Retinal pigment epithelial cell (primary cell): Measurements from ENCODE around the gene ESPN.
A peak's percentile ranks its signal among the peaks of the same experiment; 100 is the strongest.
"Not testable (repeated sequence)": the region's sequence is repeated elsewhere in the genome, so short reads cannot be mapped to it uniquely, and the experiment has no call there.

Experiments used
- DNase-seq: peaks from one replicate; pipeline ENCODE4 v3.0.0-alpha.2; 2010; ENCODE audit warnings: low read depth
- H3K4me3 ChIP-seq: 2 replicates; pipeline ENCODE4 v1.5.1; 2011; ENCODE audit warnings: mild to moderate bottlenecking, low read length, control low read depth, moderate library complexity
- TF ChIP-seq, protein P1 (sequence below): conservative IDR thresholded peaks from 2 replicates; pipeline ENCODE4 v1.5.1; 2011; ENCODE audit warnings: low read depth, low read length, control low read depth, inconsistent platforms

Gene ESPN

GRCh38 chr1:6447818-6448748 is 23.5 kb downstream of the ESPN start:
- TF ChIP-seq, protein P1, sequence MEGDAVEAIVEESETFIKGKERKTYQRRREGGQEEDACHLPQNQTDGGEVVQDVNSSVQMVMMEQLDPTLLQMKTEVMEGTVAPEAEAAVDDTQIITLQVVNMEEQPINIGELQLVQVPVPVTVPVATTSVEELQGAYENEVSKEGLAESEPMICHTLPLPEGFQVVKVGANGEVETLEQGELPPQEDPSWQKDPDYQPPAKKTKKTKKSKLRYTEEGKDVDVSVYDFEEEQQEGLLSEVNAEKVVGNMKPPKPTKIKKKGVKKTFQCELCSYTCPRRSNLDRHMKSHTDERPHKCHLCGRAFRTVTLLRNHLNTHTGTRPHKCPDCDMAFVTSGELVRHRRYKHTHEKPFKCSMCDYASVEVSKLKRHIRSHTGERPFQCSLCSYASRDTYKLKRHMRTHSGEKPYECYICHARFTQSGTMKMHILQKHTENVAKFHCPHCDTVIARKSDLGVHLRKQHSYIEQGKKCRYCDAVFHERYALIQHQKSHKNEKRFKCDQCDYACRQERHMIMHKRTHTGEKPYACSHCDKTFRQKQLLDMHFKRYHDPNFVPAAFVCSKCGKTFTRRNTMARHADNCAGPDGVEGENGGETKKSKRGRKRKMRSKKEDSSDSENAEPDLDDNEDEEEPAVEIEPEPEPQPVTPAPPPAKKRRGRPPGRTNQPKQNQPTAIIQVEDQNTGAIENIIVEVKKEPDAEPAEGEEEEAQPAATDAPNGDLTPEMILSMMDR: peak; percentile 22
- H3K4me3 ChIP-seq: no peak overlapping the region
- no peak for DNase-seq

DNA sequence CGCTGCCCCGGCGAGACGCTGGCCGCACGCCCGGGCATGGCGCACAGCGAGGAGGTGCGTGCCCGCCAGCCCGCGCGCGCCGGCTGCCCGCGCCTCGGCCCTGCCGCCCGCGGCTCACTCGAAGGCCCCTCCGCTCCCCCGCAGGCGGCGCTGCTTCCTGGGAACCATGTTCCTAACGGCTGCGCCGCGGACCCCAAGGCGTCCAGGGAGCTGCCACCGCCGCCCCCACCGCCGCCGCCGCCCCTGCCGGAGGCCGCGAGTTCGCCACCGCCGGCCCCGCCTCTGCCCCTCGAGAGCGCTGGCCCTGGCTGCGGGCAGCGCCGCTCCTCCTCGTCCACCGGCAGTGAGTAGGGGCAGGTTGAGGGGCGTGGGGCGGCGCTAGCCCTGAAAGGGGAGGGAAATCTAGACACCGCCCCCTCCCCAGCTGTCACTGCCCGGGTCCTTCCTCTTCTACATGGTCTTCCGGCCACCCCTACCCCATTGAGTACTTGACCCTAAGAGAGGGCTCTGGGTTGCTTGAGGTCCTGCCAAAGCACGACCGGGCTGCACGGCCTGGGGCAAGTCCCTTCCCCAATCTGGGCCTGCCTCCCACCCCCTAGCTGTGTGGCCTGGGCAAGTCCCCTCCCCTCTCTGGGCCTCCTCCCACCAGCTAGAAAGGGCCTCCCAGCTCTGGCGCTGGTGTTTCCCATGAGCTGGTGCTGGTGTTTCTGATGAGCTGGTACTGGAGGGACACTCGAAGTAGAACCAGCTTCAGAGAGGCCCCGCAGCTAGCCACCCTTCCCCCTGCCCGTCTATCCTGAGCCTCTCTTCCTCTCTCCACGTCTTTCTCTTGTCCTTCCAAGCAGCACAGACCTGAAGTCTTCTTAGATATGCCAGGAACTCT is 24.4 kb downstream of the ESPN start:
- no peak overlapping the region for H3K4me3 ChIP-seq
- TF ChIP-seq, protein P1: peak; percentile 5
- DNase-seq: no peak

DNA sequence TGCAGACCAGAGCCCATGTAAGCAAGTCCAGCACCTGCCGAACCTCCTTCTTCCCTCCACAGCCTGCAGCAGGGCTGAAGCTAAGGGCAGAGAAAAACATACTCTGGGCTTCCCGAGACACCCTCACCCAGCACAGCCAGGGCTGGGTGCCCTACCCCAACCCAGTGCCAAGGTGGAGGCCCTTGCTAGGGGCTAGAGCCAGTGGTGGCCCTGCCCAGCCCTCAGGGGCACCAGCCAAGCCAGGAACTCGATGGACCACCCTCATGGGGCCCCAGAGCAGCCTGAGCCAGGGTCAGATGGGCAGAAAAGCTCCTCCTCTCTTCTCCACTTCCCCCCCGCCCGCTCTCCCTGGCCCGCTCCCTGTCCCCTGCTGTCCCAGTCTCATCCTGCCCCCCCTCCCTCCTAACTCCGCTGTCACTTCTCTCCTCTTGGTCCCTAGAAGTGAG is 25.5 kb downstream of the ESPN start:
- TF ChIP-seq, protein P1: no peak
- no peak overlapping the region for H3K4me3 ChIP-seq
- no peak for DNase-seq

DNA sequence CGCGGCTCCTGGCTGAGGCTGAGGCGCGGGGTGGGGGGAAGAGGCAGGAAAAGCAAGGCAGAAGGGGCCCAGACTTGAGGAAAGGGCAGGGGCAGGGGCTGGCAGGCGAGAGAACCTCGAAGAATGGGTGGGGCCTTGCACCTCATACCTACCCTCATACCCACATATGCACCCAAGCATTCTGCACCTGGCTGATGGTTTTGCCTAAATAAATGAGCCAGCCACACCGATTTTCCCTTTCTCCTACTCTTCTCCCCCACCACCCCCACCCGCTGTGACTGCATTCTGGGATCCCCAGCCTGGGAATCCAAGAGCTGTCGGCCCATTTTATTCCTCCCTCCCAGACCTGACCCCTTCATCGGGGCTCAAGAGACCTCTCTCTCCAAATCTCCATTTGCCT is 25.9 kb downstream of the ESPN start:
- not testable (repeated sequence) for H3K4me3 ChIP-seq

GRCh38 chr1:6450943-6451373 is 26.4 kb downstream of the ESPN start:
- DNase-seq: no peak
- TF ChIP-seq, protein P1: no peak

More for the DNA sequence above, 25.9 kb downstream of the ESPN start:
- not testable (repeated sequence) for DNase-seq

DNA sequence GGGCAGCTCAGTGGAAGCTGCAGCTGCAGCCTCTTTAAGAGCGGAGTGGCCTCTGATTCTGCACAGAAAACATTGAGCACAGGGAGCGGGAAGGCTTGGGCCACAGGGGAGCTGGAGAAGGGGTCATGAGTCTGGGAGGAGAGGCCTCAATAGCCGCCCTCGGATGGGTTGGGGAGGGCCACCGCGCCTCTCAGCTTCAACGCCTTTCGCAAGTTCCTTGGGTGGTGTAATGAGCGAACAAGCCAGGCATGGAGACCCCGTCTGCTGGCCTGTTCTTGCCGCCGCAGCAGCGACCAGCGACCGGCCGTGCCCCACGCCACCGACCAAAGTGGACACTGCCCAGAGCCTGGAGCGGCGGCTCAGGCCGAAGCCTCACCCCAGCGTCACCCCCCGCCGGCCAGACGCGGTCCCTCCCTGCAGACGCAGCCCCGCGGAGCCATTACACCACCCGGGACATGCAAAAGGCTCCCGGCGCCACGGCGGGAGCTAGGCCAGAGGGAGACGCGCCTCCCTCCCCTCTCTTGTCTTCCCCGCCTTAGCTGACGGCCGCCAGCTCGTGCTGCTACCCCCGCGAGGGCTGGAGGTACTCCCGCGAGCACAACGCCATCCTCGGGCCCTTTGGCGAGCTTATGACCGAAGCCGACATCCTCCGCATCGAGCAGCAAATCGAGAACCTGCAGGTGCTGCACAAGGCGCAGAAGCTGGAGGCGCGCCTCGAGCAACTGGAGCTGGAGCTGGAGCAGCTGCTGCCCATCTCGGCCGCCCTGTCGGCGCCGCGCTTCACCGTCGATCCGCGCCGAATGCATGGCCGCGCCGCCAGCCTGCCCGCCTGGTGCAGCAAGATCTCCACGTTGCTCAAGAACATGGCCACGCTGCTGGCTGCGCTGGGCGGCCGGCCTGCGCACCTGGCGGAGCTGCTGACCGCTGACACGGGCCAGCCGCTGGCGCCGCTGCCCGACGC is 29.6 kb downstream of the ESPN start:
- H3K4me3 ChIP-seq, DNase-seq: not testable (repeated sequence)

More at GRCh38 chr1:6450943-6451373, 26.4 kb downstream of the ESPN start:
- no peak overlapping the region for H3K4me3 ChIP-seq

DNA sequence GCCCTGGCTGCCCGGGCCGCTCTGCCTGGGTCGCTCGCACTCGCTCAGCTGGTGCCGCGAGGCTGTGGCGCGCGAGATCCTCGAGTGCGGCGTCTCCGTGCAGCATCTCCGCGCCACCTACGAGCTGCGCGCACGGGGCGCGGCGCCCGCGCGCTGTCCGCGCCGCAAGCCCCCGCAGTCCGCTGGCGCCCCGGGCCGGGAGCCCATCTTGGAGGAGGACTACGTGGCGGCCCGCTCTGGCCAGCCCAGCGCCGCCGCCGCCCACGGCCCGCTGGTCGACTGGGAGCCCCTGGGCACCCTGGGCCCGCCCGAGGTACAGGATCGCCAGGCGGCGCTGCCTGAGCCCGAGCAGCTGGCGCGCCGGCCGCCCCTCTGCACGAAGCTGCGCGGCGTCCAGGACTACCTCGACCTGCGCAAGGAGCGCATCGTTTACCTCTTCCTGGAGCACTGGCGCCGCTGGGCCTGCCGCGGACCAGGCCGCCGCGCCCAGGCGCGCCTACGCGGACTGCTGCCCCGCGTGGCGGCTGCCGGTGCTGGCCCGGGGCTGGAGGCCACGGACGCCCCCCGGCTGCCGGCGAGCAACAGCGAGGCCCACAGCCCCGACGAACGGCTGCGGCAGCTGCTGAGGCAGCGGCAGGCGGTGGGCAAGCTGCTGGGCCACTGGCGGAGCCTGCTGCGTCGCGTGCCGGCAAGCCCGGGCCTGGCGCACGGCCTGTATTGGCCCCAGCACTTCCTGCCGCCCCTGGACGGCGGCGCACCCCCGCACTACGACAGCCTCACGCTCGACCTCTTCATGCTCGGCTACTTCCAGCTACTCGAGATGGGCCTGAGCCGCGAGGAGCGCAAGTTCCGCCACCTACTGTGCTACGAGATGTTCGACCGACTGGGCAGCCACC is 30.5 kb downstream of the ESPN start:
- DNase-seq: no peak
- no peak overlapping the region for H3K4me3 ChIP-seq
- TF ChIP-seq, protein P1: no peak
